GM18519 (cell line): ENCODE measurements around the gene SMAD7.
A peak's percentile ranks its signal among the peaks of the same experiment; 100 is the strongest.

Source experiments
- ATAC-seq: cut with Tn5 transposase; IDR thresholded peaks from one replicate; pipeline ENCODE4 v1.9.1; 2021; ENCODE audit warnings: mild to moderate bottlenecking, moderate library complexity; ENCODE audit not compliant: unreplicated experiment, low FRiP score

The SMAD7 gene

GRCh38 chr18:48932822-48933510 lies 17.8 kb downstream of the SMAD7 start:
- ATAC-seq = no peak

- no peak for ATAC-seq
Observed at GRCh38 chr18:48932462-48932818, 18.3 kb downstream of the SMAD7 start.

GRCh38 chr18:48931680-48932461 lies 18.9 kb downstream of the SMAD7 start:
- ATAC-seq = no peak

- no peak for ATAC-seq
Observed at GRCh38 chr18:48930926-48931325, 19.8 kb downstream of the SMAD7 start.

- ATAC-seq = no peak
Observed at GRCh38 chr18:48929941-48930713, 20.6 kb downstream of the SMAD7 start.

- no peak for ATAC-seq
Observed at GRCh38 chr18:48929212-48929612, 21.6 kb downstream of the SMAD7 start.

GRCh38 chr18:48928787-48929186 lies 22.0 kb downstream of the SMAD7 start:
- ATAC-seq = peak; percentile 57

- ATAC-seq = no peak
Observed at GRCh38 chr18:48927286-48928080, 23.3 kb downstream of the SMAD7 start.

- ATAC-seq = no peak
Observed at GRCh38 chr18:48926420-48926857, 24.3 kb downstream of the SMAD7 start.

GRCh38 chr18:48925491-48925780 lies 25.3 kb downstream of the SMAD7 start:
- no peak for ATAC-seq

GRCh38 chr18:48924630-48925490 lies 25.9 kb downstream of the SMAD7 start:
- no peak for ATAC-seq

GRCh38 chr18:48923746-48924629 lies 26.8 kb downstream of the SMAD7 start:
- no peak for ATAC-seq

GRCh38 chr18:48922801-48923730 lies 27.7 kb downstream of the SMAD7 start:
- no peak for ATAC-seq

- ATAC-seq = no peak
Observed at GRCh38 chr18:48922226-48922800, 28.5 kb downstream of the SMAD7 start.

GRCh38 chr18:48921305-48922225 lies 29.2 kb downstream of the SMAD7 start:
- no peak for ATAC-seq

GRCh38 chr18:48920408-48921038 lies 30.2 kb downstream of the SMAD7 start:
- ATAC-seq = no peak
